Gastroesophageal sphincter (tissue), 3 donors: ENCODE results near the gene BCL2.

Source experiments
- EP300 ChIP-seq: sonication (generic); formaldehyde crosslinking; IDR thresholded peaks from one replicate; pipeline ENCODE4 v1.6.1; 2017; ENCODE audit warnings: antibody characterized with exemption, mild to moderate bottlenecking
- POLR2A ChIP-seq, 2 donors: fragments of 450-650 bp; IDR thresholded peaks; one replicate each; pipeline ENCODE4 v1.6.1; 2017; ENCODE audit warnings: antibody characterized with exemption in 2 of 2, mild to moderate bottlenecking in 2 of 2, moderate library complexity in 1 of 2
- TF ChIP-seq, protein P1 (sequence below), 4 experiments: fragments of 200-600 bp in 2 of 4; fragments of 450-650 bp in 2 of 4; sonication (generic) in 1 of 4; IDR thresholded peaks; one replicate each; pipeline ENCODE4 v1.5.1; 2017 to 2019; ENCODE audit warnings: antibody characterized with exemption in 4 of 4, mild to moderate bottlenecking in 2 of 4, moderate library complexity in 2 of 4

DNA sequence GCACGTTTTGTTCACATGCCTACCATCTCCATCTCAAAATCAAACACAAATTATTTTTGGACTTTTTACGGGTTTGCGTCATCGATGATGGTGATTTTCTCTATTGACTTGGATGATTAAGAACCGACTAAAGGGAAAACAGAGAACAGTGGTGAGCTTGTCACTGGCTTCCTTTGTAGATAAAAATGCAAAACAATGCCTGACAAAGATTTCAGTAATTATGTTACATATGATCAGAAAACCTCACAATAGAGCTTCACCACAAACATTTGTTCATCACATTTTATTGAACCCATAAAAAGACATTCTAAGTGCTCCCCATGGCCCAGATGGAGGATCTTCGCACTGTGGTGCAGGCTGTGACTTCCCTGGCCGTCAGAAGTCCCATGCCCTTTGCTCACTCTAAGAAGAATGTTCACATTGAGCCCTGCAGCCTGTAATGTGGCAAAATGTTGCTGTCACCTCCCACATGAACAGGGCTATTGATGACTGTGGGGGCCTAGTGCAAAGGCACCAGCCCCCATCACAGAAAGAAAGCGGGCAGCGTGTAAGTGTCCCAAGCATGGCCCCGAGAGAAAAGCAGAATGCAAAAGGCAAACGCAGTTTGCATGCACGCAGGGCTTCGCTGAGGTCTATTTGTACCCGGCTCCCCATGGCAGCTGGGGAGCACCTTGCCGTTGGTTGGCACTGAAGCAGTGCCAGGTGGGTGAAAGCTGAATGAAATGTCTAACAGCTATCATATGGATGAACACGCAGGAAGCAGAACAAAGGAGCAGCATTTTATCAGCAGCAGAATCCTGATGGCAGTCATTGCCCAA lies 60.6 kb downstream of the BCL2 start:
- no peak for TF ChIP-seq EP300
- TF ChIP-seq, protein P1, sequence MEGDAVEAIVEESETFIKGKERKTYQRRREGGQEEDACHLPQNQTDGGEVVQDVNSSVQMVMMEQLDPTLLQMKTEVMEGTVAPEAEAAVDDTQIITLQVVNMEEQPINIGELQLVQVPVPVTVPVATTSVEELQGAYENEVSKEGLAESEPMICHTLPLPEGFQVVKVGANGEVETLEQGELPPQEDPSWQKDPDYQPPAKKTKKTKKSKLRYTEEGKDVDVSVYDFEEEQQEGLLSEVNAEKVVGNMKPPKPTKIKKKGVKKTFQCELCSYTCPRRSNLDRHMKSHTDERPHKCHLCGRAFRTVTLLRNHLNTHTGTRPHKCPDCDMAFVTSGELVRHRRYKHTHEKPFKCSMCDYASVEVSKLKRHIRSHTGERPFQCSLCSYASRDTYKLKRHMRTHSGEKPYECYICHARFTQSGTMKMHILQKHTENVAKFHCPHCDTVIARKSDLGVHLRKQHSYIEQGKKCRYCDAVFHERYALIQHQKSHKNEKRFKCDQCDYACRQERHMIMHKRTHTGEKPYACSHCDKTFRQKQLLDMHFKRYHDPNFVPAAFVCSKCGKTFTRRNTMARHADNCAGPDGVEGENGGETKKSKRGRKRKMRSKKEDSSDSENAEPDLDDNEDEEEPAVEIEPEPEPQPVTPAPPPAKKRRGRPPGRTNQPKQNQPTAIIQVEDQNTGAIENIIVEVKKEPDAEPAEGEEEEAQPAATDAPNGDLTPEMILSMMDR (IDR thresholded peaks at IDR 0.05), result no peak
- no peak for TF ChIP-seq POLR2A (IDR thresholded peaks at IDR 0.05)
